NAMALWA (cell line): ENCODE measurements around the gene TRPM1.

Source experiments
- DNase-seq: peaks from one replicate; pipeline ENCODE4 v3.0.0-alpha.2; 2015; ENCODE audit warnings: low spot score

Gene TRPM1

DNA sequence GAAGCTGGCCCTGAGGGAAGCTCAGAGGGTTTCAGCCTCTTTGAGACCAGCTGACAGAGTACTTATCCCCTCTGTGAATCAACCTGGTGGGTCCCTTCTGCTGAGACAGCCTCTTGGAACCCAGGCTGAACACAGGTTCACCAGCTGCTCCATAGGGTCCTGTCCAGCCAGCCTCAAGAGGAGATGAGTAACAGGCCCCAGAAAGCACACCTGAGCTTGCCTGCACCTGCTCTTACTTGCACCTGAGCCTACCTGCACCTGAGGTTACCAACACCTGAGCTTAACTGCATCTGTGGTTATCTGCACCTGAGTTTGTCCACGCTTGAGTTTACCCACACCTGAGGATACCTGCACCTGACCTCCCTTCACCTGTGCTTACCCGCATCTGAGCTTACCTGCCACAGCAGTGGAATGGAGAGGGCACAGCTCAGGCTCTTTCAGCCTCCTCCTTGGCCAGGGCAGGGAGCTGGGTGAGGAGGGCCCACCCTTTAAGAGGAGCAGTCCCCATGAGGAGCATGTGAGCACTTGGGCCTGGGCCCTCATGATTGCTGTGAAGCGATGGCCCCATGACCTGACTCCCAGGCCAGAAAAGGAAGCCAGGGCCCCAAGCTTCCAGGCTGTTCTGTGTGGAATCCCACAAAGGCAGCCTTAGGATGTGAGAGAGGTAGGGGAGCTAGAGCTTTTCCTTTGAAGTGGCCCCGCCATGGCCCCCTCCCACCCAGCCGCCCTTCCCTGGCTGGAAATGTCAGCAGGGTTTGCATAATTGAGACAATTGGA lies at the start of gene TRPM1:
Gene TRPM1, minus strand, starts transcription at position 464 of the 777 bp plus-strand sequence. CDS start 20,370 bp downstream, outside the sequence.
- no peak for DNase-seq

DNA sequence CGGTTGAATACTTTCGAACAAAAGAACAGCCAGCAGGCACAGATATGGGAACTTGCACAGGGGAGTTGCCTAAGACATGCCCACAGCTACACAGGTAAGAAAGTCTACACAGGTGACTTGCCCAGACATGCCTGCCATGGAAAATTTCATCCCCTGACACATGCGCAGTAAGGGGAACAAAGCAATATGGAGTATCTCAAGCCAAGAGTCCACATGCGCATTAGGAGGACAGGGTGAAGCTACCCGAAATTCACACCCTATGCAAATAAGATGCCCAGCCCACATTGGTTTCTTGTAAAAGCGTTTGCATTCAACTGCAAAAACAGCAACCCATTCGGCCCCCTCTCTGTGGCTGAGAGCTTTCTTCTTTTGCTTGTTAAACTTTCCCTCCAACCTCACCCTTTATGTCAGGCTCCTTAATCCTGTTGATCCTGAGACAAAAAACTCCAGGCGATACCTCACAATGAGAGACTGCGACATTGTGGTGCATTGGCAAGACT lies 49.3 kb upstream of the TRPM1 start:
- DNase-seq: no peak

DNA sequence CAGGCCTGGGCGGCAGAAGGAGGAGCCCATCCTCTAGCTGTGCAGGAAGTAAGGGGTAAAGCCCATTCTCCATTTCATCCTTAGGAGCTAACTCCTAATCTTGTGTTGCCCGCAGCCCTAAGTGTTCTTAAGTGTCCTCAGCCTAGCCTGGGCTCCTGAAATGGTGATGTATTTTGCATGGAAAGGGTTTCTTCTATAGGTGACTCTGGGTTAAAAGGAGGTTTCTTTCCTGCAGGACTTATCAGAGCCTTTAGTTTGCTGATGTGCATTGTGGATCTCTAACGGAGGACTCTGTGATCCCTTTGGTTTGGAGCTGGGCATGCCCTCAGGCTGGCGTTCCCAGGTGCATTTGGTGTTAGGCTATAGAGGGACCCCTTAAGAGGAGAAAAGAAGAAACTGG lies 48.5 kb upstream of the TRPM1 start:
- DNase-seq: no peak

DNA sequence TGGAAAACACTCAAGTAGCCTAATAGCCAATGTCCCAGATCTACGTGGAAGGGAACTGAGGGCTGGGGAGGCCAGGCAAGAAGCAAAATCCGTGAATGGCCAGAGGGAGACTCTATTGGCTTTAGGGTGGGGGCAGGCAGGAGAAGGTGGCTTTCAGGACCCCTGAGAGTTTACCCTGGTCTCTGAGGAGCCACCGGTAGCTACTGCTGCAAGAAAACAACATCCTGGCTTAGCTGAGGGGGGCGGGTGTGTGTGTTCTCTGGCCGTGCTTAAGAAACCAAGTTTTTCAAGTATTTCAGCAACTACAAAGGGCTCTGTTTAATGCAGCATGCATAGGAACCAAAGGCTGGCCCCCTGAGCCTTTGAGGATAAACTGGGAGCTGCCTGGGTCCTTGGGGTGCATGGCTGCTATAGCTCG lies 47.6 kb upstream of the TRPM1 start:
- DNase-seq: no peak

DNA sequence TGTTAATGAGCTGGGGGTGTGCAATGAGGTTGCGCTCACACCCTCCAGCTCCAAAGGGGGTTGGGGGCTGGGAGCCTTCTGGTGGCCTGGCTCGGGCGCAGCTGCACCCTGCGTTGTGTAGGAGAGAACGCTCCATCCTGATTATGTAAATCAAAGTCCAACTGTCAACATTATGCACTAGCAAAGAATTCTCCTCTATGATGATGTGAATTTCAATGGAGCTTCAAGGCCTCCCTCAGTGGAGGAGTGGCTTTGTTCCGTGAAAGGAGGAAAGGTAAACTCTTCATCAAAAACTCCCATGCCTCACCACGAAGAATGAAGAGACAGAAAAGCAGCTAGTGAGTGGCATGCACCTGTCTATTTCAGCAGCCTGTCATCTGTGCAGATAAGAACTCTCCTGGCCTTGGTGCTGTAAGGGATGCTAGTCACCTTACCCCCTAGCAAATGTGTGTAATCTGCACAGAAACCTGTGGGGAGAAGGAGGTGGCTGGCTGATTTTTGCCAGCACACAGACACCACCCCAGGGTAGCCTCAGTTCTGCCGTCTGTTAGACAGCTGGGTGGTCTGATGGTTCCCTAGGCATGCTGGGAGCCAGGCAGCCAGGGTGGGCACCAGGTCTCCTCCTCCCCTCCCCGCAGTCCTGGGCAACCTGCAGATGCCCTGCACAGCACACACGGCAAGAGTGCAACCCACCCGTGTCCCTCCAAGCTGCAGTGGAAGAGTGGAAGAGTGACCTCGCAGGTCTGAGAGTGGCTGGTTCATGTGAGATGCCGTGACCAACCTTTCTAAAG lies 47.0 kb upstream of the TRPM1 start:
- no peak for DNase-seq

DNA sequence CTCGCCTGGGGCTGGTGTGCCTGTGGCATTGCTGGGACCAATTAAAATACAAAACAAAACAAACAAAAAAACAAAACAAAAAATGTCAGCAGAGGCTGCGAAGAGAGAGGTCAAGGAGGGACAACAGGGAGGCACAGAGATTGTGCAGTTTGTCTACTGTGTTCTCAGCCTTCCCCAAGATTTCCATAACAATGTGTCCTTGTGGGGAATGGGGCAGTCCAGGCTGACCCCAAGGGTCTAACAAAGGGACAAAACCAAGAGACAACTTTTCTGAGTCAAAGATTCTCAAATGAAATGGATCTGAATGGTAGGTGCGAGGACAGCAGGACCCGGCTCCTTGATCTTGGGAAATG lies 46.4 kb upstream of the TRPM1 start:
- no peak for DNase-seq

DNA sequence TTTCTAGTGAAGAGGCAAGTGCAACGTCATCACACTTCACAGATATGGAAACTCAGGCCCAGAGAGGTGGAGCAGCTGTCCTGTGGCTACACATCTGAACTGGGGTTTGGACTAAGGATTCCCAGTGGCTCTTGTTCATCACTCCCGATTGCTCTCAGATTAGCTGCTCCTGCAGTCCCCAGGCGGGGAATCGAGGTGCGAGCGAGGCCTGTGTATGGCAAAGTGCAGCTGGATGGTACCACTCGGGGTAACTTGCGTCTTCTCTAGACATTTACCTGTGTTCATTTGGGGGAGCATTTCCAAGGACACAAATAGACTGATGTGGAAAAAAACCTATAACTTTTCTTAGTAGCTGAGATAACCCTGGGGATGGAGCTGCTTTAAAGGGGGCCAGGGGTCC lies 45.9 kb upstream of the TRPM1 start:
- no peak for DNase-seq

DNA sequence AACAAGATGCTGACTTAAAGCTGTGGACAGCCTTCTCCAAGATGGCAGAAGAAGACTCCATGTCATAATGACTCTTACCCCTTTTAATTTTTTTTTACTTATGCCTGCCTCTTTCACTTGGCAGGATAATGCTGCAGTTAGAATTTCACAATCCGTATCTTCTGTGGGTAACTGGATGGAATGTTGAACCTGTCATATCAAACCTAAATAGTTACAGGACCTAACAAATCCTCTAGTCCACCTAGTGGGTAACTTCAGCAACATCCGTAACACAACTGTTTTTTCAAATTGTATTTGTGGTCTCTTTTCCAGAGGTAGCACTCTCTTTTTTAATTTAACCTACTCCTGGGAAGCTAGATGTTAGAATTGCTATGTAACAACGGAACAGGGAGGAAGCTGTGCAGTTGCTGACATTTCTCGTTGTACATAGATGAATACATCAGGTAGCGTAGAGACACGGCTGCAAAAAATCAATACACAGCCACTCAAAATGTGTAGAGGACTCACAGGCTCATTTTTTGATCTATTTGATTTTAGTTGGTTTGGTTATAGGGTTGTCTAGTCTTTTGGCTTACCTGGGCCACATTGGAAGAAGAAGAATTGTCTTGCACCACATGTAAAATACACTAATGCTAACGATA lies 43.9 kb upstream of the TRPM1 start:
- peak; percentile 21 for DNase-seq

DNA sequence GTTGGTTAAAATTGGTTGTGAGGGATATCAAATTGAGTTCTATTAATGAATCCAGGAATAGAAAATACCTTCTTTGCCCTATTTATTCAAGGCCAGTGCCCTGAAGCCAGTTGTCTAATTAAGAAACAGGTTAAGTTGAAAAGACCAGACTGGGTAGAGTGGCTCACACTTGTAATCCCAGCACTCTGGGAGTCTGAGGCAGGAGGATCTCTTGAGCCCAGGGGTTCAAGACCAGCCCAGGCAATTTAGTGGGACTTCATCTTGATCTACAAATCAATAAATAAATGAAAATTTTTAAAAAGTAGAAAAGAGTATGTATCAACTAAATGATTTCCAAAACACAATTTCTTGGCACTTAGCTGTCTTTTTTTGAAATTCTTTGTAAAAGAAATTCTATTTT lies 40.3 kb upstream of the TRPM1 start:
- no peak for DNase-seq

DNA sequence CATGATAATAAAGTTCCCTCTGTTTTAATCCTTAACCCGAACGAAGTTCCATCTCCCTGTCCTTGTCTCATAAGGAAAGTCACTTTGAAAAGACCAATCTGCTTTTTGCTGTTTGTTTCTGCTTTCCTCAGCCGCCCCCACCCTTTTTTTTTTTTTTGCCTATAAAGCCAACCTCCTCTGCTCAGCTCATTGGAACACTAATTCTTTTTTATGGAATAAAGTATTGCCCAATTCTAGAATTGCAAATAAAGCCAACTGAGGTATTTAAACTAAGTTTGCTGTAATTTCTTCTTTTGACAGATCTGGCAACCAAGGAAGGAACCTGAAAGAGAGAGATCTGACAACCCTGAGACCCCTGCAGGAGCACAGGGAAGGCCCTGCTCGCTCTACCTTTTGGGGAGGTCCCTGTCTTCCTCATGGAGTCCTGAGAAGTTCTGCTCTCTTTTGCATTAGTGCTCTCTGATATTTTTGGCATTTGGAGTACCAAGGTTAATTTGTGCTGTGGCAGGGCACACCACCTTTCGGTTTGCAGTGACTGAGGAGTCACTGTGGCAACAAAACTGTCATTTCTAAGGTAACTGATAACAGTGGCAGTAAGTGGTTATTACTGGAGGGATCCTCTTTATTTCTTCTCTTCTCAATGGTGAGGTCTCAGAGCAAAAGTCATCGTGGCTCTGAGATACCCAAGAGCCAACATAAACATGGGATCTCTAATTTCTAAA lies 35.2 kb upstream of the TRPM1 start:
- DNase-seq: no peak

DNA sequence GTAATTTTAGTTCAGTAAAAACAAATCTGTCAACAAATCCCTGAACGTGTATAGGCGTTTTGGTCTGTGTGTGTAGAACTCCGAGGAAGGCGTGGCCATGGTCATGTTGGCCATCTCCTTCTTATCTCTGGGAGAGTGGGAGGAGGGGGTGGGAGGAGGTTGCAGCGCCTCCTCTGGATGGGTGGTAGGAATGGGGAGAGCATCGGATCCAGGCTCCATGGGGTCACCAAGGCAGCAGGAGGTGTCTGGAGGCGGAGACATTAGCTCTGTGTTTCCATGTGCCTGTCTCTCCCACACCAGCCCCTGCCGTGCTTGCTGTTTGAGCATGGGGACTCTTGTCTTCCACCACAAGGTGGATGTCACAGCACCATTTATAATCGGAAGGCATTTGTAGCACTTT lies 34.5 kb upstream of the TRPM1 start:
- DNase-seq: no peak

DNA sequence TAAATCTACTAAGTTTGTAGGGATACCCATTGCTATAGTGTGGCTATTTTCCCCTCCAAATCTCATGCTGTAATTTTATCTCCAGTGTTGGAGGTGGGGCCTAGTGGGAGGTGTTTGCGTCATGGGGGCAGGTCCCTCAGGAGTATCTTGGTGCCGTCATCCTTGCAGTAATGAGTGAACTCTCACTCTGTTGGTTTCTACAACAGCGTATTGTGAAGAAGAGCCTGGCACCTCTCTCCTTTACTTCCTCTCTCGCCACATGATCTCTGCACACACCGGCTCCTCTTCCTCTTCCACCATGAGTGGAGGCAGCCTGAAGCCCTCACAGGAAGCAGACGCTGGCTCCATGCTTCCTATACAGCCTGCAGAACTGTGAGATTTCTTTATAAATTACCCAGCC lies 34.0 kb upstream of the TRPM1 start:
- no peak for DNase-seq

DNA sequence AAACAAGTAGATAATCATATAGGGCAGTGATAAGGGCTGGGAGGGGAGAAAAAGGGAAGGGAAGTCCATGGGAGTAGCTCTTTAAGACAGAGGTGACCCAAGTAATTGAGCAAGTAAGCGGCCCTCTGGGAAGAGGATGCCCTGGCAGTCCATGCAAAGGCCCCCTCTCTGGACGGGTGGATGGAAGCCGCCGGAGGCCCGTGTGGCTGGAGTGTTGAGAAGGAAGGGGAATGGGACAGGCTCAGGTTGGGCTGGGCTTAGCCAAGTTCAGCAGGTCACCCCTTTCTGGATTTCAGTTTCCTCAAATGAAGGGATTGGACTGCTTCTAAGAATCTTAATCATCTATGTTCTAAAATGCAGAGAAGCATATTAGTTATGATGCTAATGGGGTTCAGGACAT lies 32.4 kb upstream of the TRPM1 start:
- DNase-seq: no peak

DNA sequence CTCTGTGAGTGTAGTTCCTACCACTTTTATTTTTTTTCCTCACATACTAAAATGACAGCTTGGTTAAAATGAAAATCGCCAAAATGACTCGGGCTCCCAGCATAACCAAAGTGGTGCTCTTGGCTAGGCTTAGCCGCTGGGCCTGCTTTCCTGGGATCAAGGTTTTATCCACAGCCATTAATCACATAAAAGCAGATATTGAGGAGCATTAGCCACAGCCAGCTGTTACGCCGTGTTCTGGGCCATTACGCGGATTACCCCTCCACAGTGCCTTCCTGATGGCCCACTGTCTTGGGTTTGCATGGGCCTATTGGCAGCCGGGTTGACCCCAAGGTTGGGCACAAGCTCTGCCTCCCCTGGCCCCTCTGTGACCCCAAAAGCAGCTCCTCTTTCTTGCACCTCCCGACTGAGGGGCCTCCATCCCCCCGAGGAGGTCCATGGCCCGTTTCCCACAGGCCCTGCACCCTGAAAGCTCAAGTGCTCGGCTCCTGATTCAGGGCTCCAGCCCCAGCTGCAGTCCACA lies 30.4 kb upstream of the TRPM1 start:
- DNase-seq: no peak

DNA sequence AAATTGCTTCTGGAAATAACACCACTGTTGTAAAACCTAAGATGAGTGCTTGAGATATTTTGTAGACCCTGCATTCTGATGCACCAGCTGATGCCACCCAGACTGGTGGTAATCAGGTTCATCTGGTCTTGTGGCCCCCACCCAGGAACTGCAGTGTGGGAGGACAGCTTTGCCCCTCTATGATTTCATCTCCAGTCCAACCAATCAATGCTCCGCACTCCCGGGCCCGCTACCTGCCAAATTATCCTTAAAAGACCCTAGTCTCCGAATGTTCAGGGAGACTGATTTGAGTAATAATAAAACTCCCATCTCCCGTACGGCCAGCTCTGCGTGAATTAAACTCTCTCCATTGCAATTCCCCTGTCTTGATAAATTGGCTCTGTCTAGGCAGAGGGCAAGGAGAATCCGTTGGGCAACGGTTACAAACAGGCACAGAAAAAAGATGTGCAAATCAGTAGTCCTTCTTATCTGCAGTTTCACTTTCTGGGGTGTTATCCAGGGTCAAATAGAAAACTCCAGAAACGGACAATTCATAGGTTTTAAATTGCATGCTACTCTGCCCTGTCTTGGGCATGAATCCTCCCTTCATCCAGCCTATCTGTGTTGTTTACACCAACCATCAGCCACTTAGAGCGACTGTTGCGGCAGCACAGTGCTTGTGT lies 29.2 kb upstream of the TRPM1 start:
- DNase-seq: no peak

DNA sequence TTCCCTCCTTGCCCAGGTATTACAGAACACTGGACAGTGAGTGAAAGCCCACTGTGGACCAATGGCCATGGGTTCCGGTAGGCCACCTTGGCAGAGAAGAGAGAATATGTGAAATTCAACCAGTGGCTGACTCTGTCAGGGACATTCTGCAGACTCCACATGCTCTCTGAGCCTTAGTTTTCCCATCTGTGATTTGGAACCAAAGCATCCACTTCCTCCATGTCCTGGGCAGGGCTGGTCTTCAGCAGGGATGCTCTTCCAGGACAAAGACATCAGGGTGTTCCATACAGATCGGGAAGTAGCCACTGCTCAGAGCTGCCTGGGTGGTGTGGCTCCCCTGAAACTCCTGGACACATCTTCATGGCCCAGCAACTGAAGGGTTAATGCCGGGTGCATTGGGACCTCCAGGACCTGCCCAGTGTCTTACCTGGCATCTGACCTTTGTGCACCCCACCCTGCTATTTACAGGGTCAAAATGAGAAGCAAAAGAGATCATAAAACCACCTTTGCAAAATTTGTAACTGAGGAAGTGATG lies 28.3 kb upstream of the TRPM1 start:
- DNase-seq: no peak

DNA sequence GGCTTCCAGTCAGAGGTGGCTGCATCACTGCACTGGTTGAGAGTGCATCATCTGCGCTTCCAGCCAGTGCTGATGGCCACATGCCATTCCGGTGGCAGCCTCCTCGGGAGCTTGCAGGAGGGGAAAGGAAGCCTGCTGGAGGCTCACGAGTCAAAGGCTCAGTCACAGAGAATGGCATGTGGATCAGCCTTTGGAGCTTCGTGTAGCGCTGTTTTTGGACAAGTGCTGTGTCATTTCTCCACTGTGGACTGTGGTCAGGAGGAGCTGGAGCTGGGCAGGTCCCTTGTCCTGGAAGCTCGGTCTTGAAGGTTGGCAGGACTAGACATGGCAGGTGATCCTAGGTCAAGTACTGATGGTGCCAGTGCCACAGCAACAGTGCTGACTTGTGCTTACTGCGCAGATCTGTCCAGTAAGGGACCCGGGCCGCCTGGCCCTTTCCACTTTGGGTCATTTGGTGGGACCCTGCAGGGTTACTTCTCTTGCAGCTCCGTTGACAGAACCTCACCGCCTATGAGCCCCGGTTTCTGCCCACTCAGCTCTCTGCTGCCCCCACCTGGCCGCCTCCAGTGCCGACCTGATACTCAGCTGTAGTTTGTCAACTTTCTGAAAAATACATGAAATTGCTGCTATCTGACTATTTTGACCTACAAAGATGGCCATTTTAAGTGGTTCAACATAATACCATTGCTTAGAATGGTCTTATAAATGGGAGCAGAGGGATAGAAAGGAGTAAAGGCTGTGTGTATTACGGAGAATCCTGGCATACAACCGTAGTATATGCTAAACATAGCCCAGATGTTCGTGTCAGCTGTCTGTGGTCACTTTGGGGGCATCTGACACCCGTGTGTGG lies 27.6 kb upstream of the TRPM1 start:
- peak; percentile 72 for DNase-seq

DNA sequence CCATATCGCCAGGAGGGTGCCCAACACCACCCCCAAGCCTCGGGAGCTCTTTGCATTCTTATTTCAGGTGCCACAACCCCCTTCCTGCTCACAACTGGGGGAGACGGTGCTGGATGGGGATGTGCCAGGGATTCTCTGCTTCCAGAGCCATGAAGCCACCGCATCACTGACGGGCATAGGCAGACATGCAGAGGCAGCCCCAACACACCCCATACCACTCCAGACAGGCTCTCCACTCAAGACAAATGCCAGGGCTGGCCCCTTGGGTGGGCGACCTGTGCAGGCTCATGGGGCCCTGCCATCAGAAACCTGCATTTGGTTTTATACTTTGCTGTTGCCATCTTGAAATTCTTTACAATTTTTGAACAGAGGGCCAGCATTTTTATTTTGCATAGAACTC lies 27.0 kb upstream of the TRPM1 start:
- DNase-seq: no peak

DNA sequence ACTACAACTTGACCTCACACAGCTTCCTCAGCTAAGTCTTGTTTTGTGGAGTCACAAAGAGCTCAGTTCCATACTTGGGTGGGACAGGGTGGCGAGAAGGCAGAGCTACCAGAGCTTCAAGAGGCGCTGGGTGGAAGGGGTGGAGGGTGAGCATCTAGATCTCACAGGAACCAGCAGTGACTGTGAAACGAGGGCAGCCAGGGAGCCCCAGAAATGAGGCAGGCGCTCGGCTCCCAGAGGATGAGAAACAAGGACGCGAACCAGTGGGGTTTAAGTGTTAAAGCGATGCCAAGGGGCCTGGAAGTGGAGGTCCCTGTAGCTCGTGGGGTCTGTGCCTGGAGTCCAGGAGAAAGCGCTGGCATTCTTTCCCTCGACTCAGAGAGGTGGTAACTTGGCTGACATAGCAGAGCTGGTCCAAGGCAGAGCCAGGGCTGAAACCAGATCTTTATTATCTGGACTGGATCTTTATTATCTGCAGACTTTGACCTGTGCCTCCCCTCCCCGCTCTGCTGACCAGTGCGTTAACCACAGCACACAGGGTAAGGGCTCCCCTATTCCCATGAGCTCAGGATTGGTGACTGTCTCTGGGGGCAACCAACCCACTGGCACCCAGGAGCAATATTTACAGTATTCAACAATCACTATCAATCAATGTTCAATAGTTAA lies 26.2 kb upstream of the TRPM1 start:
- no peak for DNase-seq

DNA sequence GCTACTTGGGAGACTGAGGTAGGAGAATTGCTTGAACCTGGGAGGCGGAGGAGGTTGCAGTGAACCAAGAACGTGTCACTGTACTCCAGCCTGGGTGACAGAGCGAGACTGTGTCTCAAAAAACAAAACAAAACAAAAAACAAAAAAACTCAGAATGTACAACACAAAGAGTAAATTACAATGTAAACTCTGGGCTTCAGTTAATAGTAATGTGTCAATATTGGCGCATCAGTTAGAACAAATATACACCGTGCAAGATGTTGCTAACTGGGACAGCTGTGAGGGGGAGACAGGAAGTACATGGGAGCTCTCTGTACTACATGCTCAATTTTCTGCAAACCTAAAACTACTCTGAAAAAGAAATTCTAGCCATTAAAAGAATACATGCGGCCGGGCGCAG lies 23.5 kb upstream of the TRPM1 start:
- DNase-seq: no peak
